Measurements from ENCODE around the gene PSG1. TPM values are rescaled to one million over a fixed set of nuclear protein-coding genes. Genes with fewer than 3 reads are reported as not detected.
A peak's percentile ranks its signal among the peaks of the same experiment; 100 is the strongest.
"Not testable (repeated sequence)": the region's sequence is repeated elsewhere in the genome, so short reads cannot be mapped to it uniquely, and the experiment has no call there.

Gene PSG1
- total RNA-seq, 1 experiment from 2014 or later = not detected

GRCh38 chr19:42856866-42857543 lies 22.5 kb downstream of the PSG1 start:
- WGBS (ENCODE audit: extremely low coverage, insufficient read length, low lambda C conversion rate) = no CpG with 5 or more reads among the region's 19 CpGs
- not testable (repeated sequence) for H4K91ac ChIP-seq (ENCODE audit: insufficient read length, low read depth, low read length); H3K18ac ChIP-seq (ENCODE audit: insufficient read length, low read depth, low read length); H3K79me2 ChIP-seq (ENCODE audit: insufficient read depth, low read length); H2BK5ac ChIP-seq (ENCODE audit: insufficient read length, low read length); H2BK120ac ChIP-seq (ENCODE audit: low read depth, low read length, poor library complexity, severe bottlenecking); H2AFZ ChIP-seq (ENCODE audit: low read length); H3K4me2 ChIP-seq (ENCODE audit: insufficient read depth, insufficient read length, low read length); H2BK20ac ChIP-seq (ENCODE audit: low read depth, low read length, poor library complexity, severe bottlenecking); H3K4me1 Mint-ChIP-seq; H3T11ph ChIP-seq (ENCODE audit: low read length); H3K23ac ChIP-seq (ENCODE audit: insufficient read length, low read depth, low read length); H3K23me2 ChIP-seq (ENCODE audit: insufficient read length, low read depth, low read length, poor library complexity, severe bottlenecking); H3K79me1 ChIP-seq (ENCODE audit: insufficient read depth, low read depth, low read length, poor library complexity, severe bottlenecking); H4K20me1 ChIP-seq (ENCODE audit: control insufficient read depth, insufficient read depth, insufficient read length); H2BK15ac ChIP-seq (ENCODE audit: low read depth, low read length); H3K9ac ChIP-seq (ENCODE audit: extremely low read depth, insufficient read length, low read length); H3K27me3 ChIP-seq (ENCODE audit: insufficient read depth, low read length); H3K27ac ChIP-seq (ENCODE audit: insufficient read length, low read depth, low read length); H3K4me3 Mint-ChIP-seq; DNase-seq; H4K8ac ChIP-seq (replicated peaks; ENCODE audit: insufficient read length, low read depth, low read length); H2BK12ac ChIP-seq (ENCODE audit: insufficient read length, low read depth, low read length); H3K4me1 ChIP-seq (ENCODE audit: insufficient read depth, low read length); H2AK5ac ChIP-seq (ENCODE audit: insufficient read length, low read length); H3K4ac ChIP-seq (ENCODE audit: low read depth, low read length); H3K27me3 Mint-ChIP-seq (ENCODE audit: low read depth); H4K5ac ChIP-seq (ENCODE audit: insufficient read length, low read depth, low read length); H3K56ac ChIP-seq (ENCODE audit: insufficient read length, low read depth, low read length); H3K27ac Mint-ChIP-seq; H3K14ac ChIP-seq (ENCODE audit: insufficient read depth, low read length)
- peak; percentile 44; the same call in 2 of the 3 replicates for TF ChIP-seq CTCF (conservative IDR thresholded peaks at IDR 0.05)
- peaks cover 90 to 94% of the 10 kb centered on the region in 2 experiments for H3K9me3 Mint-ChIP-seq
- peaks cover 51% of the 10 kb centered on the region for H3K9me3 ChIP-seq (ENCODE audit: control insufficient read depth, low read depth, low read length)
- peaks cover 15 to 29% (median 19%) of the 10 kb centered on the region in 3 experiments; a peak in 6 of 7 replicates for H3K36me3 Mint-ChIP-seq (ENCODE audit: insufficient read depth in 1 of 3, low read depth in 3 of 3)

- peaks cover 65% of the 10 kb centered on the region for H3K9me3 ChIP-seq (ENCODE audit: control insufficient read depth, low read depth, low read length)
- not testable (repeated sequence) for H2BK5ac ChIP-seq (ENCODE audit: insufficient read length, low read length); H3K56ac ChIP-seq (ENCODE audit: insufficient read length, low read depth, low read length); H2BK15ac ChIP-seq (ENCODE audit: low read depth, low read length); H3K14ac ChIP-seq (ENCODE audit: insufficient read depth, low read length); H3K4me3 Mint-ChIP-seq; H3K4me1 Mint-ChIP-seq; H3K79me2 ChIP-seq (ENCODE audit: insufficient read depth, low read length); H4K91ac ChIP-seq (ENCODE audit: insufficient read length, low read depth, low read length); H2AFZ ChIP-seq (ENCODE audit: low read length); H3K18ac ChIP-seq (ENCODE audit: insufficient read length, low read depth, low read length); H3K9ac ChIP-seq (ENCODE audit: extremely low read depth, insufficient read length, low read length); H2BK12ac ChIP-seq (ENCODE audit: insufficient read length, low read depth, low read length); H3K27me3 ChIP-seq (ENCODE audit: insufficient read depth, low read length); H3K4me2 ChIP-seq (ENCODE audit: insufficient read depth, insufficient read length, low read length); H4K8ac ChIP-seq (replicated peaks; ENCODE audit: insufficient read length, low read depth, low read length); H4K20me1 ChIP-seq (ENCODE audit: control insufficient read depth, insufficient read depth, insufficient read length); H3K27me3 Mint-ChIP-seq (ENCODE audit: low read depth); H4K5ac ChIP-seq (ENCODE audit: insufficient read length, low read depth, low read length); H2BK20ac ChIP-seq (ENCODE audit: low read depth, low read length, poor library complexity, severe bottlenecking); H3K23me2 ChIP-seq (ENCODE audit: insufficient read length, low read depth, low read length, poor library complexity, severe bottlenecking); DNase-seq; H3K23ac ChIP-seq (ENCODE audit: insufficient read length, low read depth, low read length); H3K27ac Mint-ChIP-seq; H2BK120ac ChIP-seq (ENCODE audit: low read depth, low read length, poor library complexity, severe bottlenecking); H3K79me1 ChIP-seq (ENCODE audit: insufficient read depth, low read depth, low read length, poor library complexity, severe bottlenecking); H3T11ph ChIP-seq (ENCODE audit: low read length); H2AK5ac ChIP-seq (ENCODE audit: insufficient read length, low read length); H3K27ac ChIP-seq (ENCODE audit: insufficient read length, low read depth, low read length); H3K4ac ChIP-seq (ENCODE audit: low read depth, low read length); H3K4me1 ChIP-seq (ENCODE audit: insufficient read depth, low read length)
- Mint-ChIP-seq H3K9me3 (peaks cover 97 to 99% of the 10 kb centered on the region in 2 experiments), H3K36me3 (ENCODE audit: insufficient read depth in 1 of 3, low read depth in 3 of 3) (peaks cover 18 to 41% (median 21%) of the 10 kb centered on the region in 3 experiments; a peak in 6 of 7 replicates)
- WGBS (ENCODE audit: extremely low coverage, insufficient read length, low lambda C conversion rate) = no CpG with 5 or more reads among the region's 3 CpGs
Measured at GRCh38 chr19:42854745-42855144, 24.8 kb downstream of the PSG1 start.

Measured in H9 (cell line).